AG09309 (cell line): Measurements from ENCODE around the gene CPT1A.
A peak's percentile ranks its signal among the peaks of the same experiment; 100 is the strongest.
"Not testable (repeated sequence)": the region's sequence is repeated elsewhere in the genome, so short reads cannot be mapped to it uniquely, and the experiment has no call there.

Source experiments
- DNase-seq: peaks from one replicate; pipeline ENCODE4 v3.0.0-alpha.2; 2010; ENCODE audit warnings: low read depth
- H3K4me3 ChIP-seq: 2 replicates; pipeline ENCODE4 v1.5.1; 2011; ENCODE audit warnings: mild to moderate bottlenecking, low read depth, low read length, moderate library complexity; ENCODE audit not compliant: control insufficient read depth
- CTCF ChIP-seq: IDR thresholded peaks from 2 replicates; pipeline ENCODE4 v1.5.1; 2011; ENCODE audit warnings: mild to moderate bottlenecking, low read depth, low read length, inconsistent platforms; ENCODE audit not compliant: insufficient read depth, control insufficient read depth; ENCODE audit errors: missing control alignments

CPT1A gene

GRCh38 chr11:68863553-68864265 is 22.0 kb upstream of the CPT1A start:
- DNase-seq = no peak
- TF ChIP-seq CTCF = no peak
- H3K4me3 ChIP-seq = no peak overlapping the region

- no peak overlapping the region for H3K4me3 ChIP-seq
- DNase-seq = no peak
- no peak for TF ChIP-seq CTCF
These were observed 20.7 kb upstream of the CPT1A start for GRCh38 chr11:68862421-68862820.

GRCh38 chr11:68859123-68859522 is 17.4 kb upstream of the CPT1A start:
- H3K4me3 ChIP-seq = no peak overlapping the region
- DNase-seq = no peak
- TF ChIP-seq CTCF = no peak

GRCh38 chr11:68857037-68857586 is 15.4 kb upstream of the CPT1A start:
- TF ChIP-seq CTCF = no peak
- no peak for DNase-seq
- no peak overlapping the region for H3K4me3 ChIP-seq

- not testable (repeated sequence) for H3K4me3 ChIP-seq, DNase-seq
These were observed 14.8 kb upstream of the CPT1A start for GRCh38 chr11:68856425-68857030.

GRCh38 chr11:68855205-68855981 is 13.7 kb upstream of the CPT1A start:
- no peak for DNase-seq
- H3K4me3 ChIP-seq = peak overlapping the region; percentile 65
- peak; percentile 32 for TF ChIP-seq CTCF
